Mesenchymal stem cell (in vitro differentiated cells and primary cell): ENCODE results near the gene SLC12A5.
"Not testable (repeated sequence)": the region's sequence is repeated elsewhere in the genome, so short reads cannot be mapped to it uniquely, and the experiment has no call there.

Experiments
- DNase-seq: peaks from one replicate; pipeline ENCODE4 v3.0.0-alpha.2; 2013
- H2AFZ ChIP-seq: one replicate; pipeline ENCODE4 v1.6.1; 2013; ENCODE audit warnings: low read depth, mild to moderate bottlenecking, control low read depth, inconsistent platforms, low read length, moderate library complexity
- H2AK5ac ChIP-seq: 2 replicates; pipeline ENCODE4 v1.6.1; 2013; ENCODE audit warnings: low read length, moderate library complexity, mild to moderate bottlenecking, inconsistent platforms; ENCODE audit not compliant: severe bottlenecking
- H2BK120ac ChIP-seq: one replicate; pipeline ENCODE4 v1.6.1; 2013; ENCODE audit warnings: low read depth, mild to moderate bottlenecking, inconsistent platforms, low read length, moderate library complexity
- H2BK12ac ChIP-seq, 2 experiments: one replicate each; pipeline ENCODE4 v1.6.1; 2013; ENCODE audit warnings: inconsistent platforms in 2 of 2, low read length in 2 of 2, mild to moderate bottlenecking in 2 of 2, moderate library complexity in 2 of 2, control low read depth in 1 of 2
- H2BK15ac ChIP-seq: one replicate; pipeline ENCODE4 v1.6.1; 2013; ENCODE audit warnings: mild to moderate bottlenecking, low read depth, inconsistent platforms; ENCODE audit not compliant: poor library complexity, severe bottlenecking
- H2BK5ac ChIP-seq: 2 replicates; pipeline ENCODE4 v1.6.1; 2013; ENCODE audit warnings: low read depth, mild to moderate bottlenecking, low read length, control low read depth, inconsistent platforms; ENCODE audit not compliant: poor library complexity, severe bottlenecking
- H3K14ac ChIP-seq, 2 experiments: one replicate each; pipeline ENCODE4 v1.6.1; 2013; ENCODE audit warnings: inconsistent platforms in 2 of 2, low read length in 2 of 2, control low read depth in 1 of 2, mild to moderate bottlenecking in 1 of 2, moderate library complexity in 1 of 2
- H3K18ac ChIP-seq, 2 experiments: one replicate each; pipeline ENCODE4 v1.6.1; 2013; ENCODE audit warnings: inconsistent platforms in 2 of 2, low read length in 2 of 2, control low read depth in 1 of 2, low read depth in 1 of 2, mild to moderate bottlenecking in 1 of 2
- H3K23ac ChIP-seq, 2 experiments: one replicate each; pipeline ENCODE4 v1.6.1; 2013; ENCODE audit warnings: inconsistent platforms in 2 of 2, low read length in 2 of 2, mild to moderate bottlenecking in 2 of 2, moderate library complexity in 2 of 2, control low read depth in 1 of 2
- H3K27ac ChIP-seq: 2 replicates; pipeline ENCODE4 v1.5.1; 2013; ENCODE audit warnings: mild to moderate bottlenecking, moderate library complexity, low read length, control low read depth, inconsistent platforms; ENCODE audit not compliant: poor library complexity, severe bottlenecking
- H3K27me3 ChIP-seq, 2 experiments: 2 replicates each; pipeline versions ENCODE4 v1.6.1 to v1.7.0; 2013; ENCODE audit warnings: low read length in 2 of 2, mild to moderate bottlenecking in 2 of 2, moderate library complexity in 2 of 2, control low read depth in 1 of 2, inconsistent platforms in 1 of 2; ENCODE audit not compliant: control insufficient read depth in 1 of 2, insufficient read depth in 1 of 2
- H3K36me3 ChIP-seq, 2 experiments: 2 replicates each; pipeline versions ENCODE4 v1.6.1 to v1.7.0; 2013; ENCODE audit warnings: low read length in 2 of 2, control low read depth in 1 of 2, inconsistent platforms in 1 of 2, low read depth in 1 of 2, mild to moderate bottlenecking in 1 of 2; ENCODE audit not compliant: insufficient read depth in 2 of 2, control insufficient read depth in 1 of 2
- H3K4ac ChIP-seq, 2 experiments: one replicate each; pipeline ENCODE4 v1.6.1; 2013; ENCODE audit warnings: inconsistent platforms in 2 of 2, low read length in 2 of 2, mild to moderate bottlenecking in 2 of 2, moderate library complexity in 2 of 2, control low read depth in 1 of 2, low read depth in 1 of 2
- H3K4me1 ChIP-seq: 2 replicates; pipeline ENCODE4 v1.6.1; 2013; ENCODE audit warnings: low read depth, low read length, control low read depth; ENCODE audit not compliant: control insufficient read depth, insufficient read depth
- H3K4me2 ChIP-seq: 2 replicates; pipeline ENCODE4 v1.6.1; 2013; ENCODE audit warnings: low read length, mild to moderate bottlenecking, inconsistent platforms; ENCODE audit not compliant: poor library complexity, severe bottlenecking
- H3K4me3 ChIP-seq, 2 experiments: 2 replicates each; pipeline versions ENCODE4 v1.5.1 to v1.7.0; 2013; ENCODE audit warnings: low read length in 2 of 2, mild to moderate bottlenecking in 2 of 2, control low read depth in 1 of 2, low read depth in 1 of 2; ENCODE audit not compliant: insufficient read depth in 1 of 2
- H3K79me1 ChIP-seq: replicated peaks from 2 replicates; pipeline ENCODE4 v1.6.1; 2013; ENCODE audit warnings: mild to moderate bottlenecking, control low read depth, low read length, inconsistent platforms; ENCODE audit not compliant: poor library complexity, severe bottlenecking
- H3K9ac ChIP-seq: 2 replicates; pipeline ENCODE4 v1.7.0; 2013; ENCODE audit warnings: mild to moderate bottlenecking, low read length, moderate library complexity
- H3K9me3 ChIP-seq: 2 replicates; pipeline ENCODE4 v1.7.0; 2013; ENCODE audit warnings: mild to moderate bottlenecking, low read length; ENCODE audit not compliant: control insufficient read depth
- H4K8ac ChIP-seq: one replicate; pipeline ENCODE4 v1.6.1; 2013; ENCODE audit warnings: inconsistent platforms, mild to moderate bottlenecking, low read length, moderate library complexity
- H4K91ac ChIP-seq: one replicate; pipeline ENCODE4 v1.6.1; 2013; ENCODE audit warnings: mild to moderate bottlenecking, low read length, inconsistent platforms
- WGBS: methylation state at CpG from one replicate; pipeline ENCODE4 v1.1.7; 2013; ENCODE audit warnings: mixed read lengths; 5-methylcytosine and 5-hydroxymethylcytosine counted together

SLC12A5 gene

DNA sequence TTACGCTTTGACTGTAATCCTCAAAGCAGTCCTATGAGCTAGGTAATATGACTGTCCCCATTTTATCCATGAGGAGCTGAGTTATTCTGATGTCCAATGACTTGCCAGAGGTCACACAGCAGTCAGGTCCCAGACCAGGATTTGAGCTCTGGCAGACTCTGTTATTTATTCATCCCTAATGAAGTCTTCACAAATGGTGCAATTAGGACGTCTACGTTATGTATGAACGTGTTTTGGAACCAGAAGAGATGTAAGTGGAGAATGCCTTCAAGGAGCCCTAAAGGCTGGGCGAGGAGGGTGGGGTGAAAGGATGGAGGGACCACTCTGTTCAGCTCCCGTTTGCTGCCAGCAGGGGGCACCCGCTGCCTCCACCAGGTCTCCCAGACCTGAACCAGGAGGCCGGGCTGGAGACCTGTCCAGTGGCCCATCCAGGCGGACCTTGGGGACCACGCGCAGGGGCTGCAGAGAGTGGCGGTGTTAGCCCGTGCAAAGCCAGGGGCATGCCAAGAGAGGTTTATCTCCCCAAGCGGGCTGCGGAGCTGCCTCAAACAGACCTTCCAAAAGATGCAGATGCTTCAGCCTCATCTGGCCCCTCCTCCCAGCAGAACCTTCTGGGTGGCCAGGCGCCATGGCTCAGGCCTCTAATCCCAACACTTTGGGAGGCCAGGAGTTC lies 41.8 kb upstream of the SLC12A5 start:
- Histone ChIP-seq H4K8ac (no peak overlapping the region), H3K36me3 (no peaks in the 10 kb centered on the region), H2BK15ac (no peak overlapping the region), H3K4me3 (no peak overlapping the region), H4K91ac (no peak overlapping the region), H3K4me2 (no peak overlapping the region), H3K14ac (no peak overlapping the region), H3K4ac (no peak overlapping the region), H3K27ac (no peak overlapping the region), H3K27me3 (peaks cover 0 to 34% of the 10 kb centered on the region in 2 experiments), H2BK12ac (no peak overlapping the region), H3K4me1 (peaks cover 2% of the 10 kb centered on the region), H3K23ac (no peak overlapping the region), H2AFZ (no peak overlapping the region), H3K18ac (no peak overlapping the region), H3K9me3 (no peaks in the 10 kb centered on the region), H2BK120ac (no peak overlapping the region), H3K9ac (no peak overlapping the region), H2AK5ac (no peak overlapping the region), H2BK5ac (no peak overlapping the region), H3K79me1 (no peaks in the 10 kb centered on the region)
- WGBS: 16% methylated on average over 16 of the region's 16 CpGs
- peak; percentile 53 for DNase-seq

- not testable (repeated sequence) for H3K36me3 ChIP-seq, H2BK120ac ChIP-seq, H3K14ac ChIP-seq, H3K4ac ChIP-seq, H3K79me1 ChIP-seq, H3K4me3 ChIP-seq, H2AFZ ChIP-seq, H3K23ac ChIP-seq, DNase-seq, H2BK5ac ChIP-seq, H3K4me2 ChIP-seq, H3K4me1 ChIP-seq, H2AK5ac ChIP-seq, H2BK12ac ChIP-seq, H3K9ac ChIP-seq, H3K18ac ChIP-seq, H4K91ac ChIP-seq, H4K8ac ChIP-seq, H3K9me3 ChIP-seq, H3K27ac ChIP-seq, H2BK15ac ChIP-seq
- H3K27me3 ChIP-seq: peaks cover 0 to 33% of the 10 kb centered on the region in 2 experiments
- 78% methylated on average over 6 of the region's 6 CpGs for WGBS
These were observed 40.2 kb upstream of the SLC12A5 start for GRCh38 chr20:45988830-45989229.

DNA sequence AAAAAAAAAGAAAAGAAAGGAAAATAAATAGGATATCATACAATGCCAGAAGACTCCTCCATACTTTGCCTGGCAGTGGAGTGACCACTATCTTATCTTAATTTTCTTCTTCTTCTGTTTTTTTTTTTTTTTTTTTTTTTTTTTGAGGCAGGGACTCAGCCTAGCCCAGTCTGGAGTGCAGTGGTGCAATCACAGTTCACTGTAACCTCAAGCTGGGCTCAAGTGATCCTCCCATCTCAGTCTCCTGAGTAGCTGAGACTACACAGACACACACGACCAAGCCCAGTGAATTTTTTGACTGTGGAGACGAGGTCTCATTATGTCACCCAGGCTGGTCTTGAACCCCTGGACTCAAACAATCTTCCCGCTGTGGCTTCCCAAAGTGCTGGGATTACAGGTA lies 37.4 kb upstream of the SLC12A5 start:
- no peaks in the 10 kb centered on the region for H3K9me3 ChIP-seq
- no peak overlapping the region for H2AK5ac ChIP-seq
- no peak overlapping the region for H2BK15ac ChIP-seq
- no peak for DNase-seq
- H3K4ac ChIP-seq: no peak overlapping the region
- no peak overlapping the region for H3K9ac ChIP-seq
- no peak overlapping the region for H4K8ac ChIP-seq
- peaks cover 6 to 43% of the 10 kb centered on the region in 2 experiments for H3K27me3 ChIP-seq
- no peak overlapping the region for H3K23ac ChIP-seq
- no peaks in the 10 kb centered on the region for H3K79me1 ChIP-seq
- H3K36me3 ChIP-seq: no peaks in the 10 kb centered on the region
- H3K4me1 ChIP-seq: peaks cover 2% of the 10 kb centered on the region
- H2BK12ac ChIP-seq: no peak overlapping the region
- H3K4me3 ChIP-seq: no peak overlapping the region
- H2BK5ac ChIP-seq: no peak overlapping the region
- no peak overlapping the region for H2AFZ ChIP-seq
- H3K4me2 ChIP-seq: no peak overlapping the region
- H4K91ac ChIP-seq: no peak overlapping the region
- no peak overlapping the region for H2BK120ac ChIP-seq
- no peak overlapping the region for H3K18ac ChIP-seq
- H3K14ac ChIP-seq: no peak overlapping the region
- 79% methylated on average over 3 of the region's 3 CpGs for WGBS
- no peak overlapping the region for H3K27ac ChIP-seq

DNA sequence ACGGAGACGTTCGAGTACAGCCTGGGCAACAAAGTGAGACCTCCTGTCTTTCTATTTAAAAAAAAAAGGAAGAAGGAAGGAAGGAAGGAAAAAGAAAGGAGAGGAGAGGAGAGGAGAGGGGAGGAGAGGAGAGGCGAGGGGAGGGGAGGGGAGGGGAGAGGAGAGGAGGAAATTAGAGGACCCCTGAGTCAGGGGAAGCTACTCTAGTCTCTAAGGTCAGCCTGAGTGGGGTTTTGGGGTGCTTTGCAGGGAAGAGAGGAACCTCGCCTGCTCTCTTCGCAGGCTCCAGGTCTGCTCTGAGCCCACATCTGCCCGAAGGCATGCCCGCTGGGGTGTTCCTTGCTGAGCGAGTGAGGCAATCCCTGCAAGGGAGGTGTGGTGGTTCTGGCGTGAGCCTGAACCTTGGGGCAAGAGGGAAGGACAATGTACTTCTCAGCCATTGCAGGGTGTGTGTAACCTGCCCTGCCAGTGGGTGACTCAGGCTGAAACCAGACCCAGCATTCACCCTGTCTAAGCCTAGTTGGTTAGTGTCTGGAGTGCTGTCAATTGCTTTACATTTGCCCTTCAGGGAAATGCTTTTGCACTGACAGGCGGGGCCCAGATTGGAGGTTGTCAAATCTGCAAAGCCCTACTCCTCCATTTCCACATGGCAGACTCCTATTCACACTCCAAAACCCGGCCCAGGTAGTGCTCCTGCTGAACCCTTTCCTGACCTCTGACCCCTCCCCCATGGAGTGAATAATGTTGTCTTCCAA lies 35.6 kb upstream of the SLC12A5 start:
- WGBS: 76% methylated on average over 12 of the region's 12 CpGs
- peaks cover 2% of the 10 kb centered on the region for H3K4me1 ChIP-seq
- no peak overlapping the region for H3K18ac ChIP-seq
- no peak overlapping the region for H3K4ac ChIP-seq
- no peak overlapping the region for H2AFZ ChIP-seq
- no peaks in the 10 kb centered on the region for H3K79me1 ChIP-seq
- H3K27ac ChIP-seq: no peak overlapping the region
- no peaks in the 10 kb centered on the region for H3K9me3 ChIP-seq
- no peak overlapping the region for H2BK12ac ChIP-seq
- DNase-seq: peak; percentile 15
- peaks cover 20 to 54% of the 10 kb centered on the region in 2 experiments for H3K27me3 ChIP-seq
- no peak overlapping the region for H2BK5ac ChIP-seq
- H3K36me3 ChIP-seq: no peaks in the 10 kb centered on the region
- no peak overlapping the region for H4K91ac ChIP-seq
- no peak overlapping the region for H2BK120ac ChIP-seq
- H3K23ac ChIP-seq: no peak overlapping the region
- H3K4me3 ChIP-seq: no peak overlapping the region
- no peak overlapping the region for H3K4me2 ChIP-seq
- H3K14ac ChIP-seq: no peak overlapping the region
- H3K9ac ChIP-seq: no peak overlapping the region
- no peak overlapping the region for H2AK5ac ChIP-seq
- no peak overlapping the region for H4K8ac ChIP-seq
- H2BK15ac ChIP-seq: no peak overlapping the region
